Peyer's patch (tissue), 4 donors: ENCODE measurements around the gene MYOZ2.

ENCODE experiments used
- POLR2A ChIP-seq, 2 donors: fragments of 450-650 bp; IDR thresholded peaks; one replicate each; pipeline ENCODE4 v1.5.1; 2017; ENCODE audit warnings: antibody characterized with exemption in 2 of 2, mild to moderate bottlenecking in 2 of 2, moderate library complexity in 2 of 2
- TF ChIP-seq, protein P1 (sequence below), 6 experiments: fragments of 450-650 bp in 4 of 6; fragments of 200-600 bp in 2 of 6; sonication (generic) in 1 of 6; IDR thresholded peaks; one replicate each; pipeline ENCODE4 v1.5.1; 2017 to 2019; ENCODE audit warnings: antibody characterized with exemption in 6 of 6, mild to moderate bottlenecking in 3 of 6, moderate library complexity in 1 of 6

DNA sequence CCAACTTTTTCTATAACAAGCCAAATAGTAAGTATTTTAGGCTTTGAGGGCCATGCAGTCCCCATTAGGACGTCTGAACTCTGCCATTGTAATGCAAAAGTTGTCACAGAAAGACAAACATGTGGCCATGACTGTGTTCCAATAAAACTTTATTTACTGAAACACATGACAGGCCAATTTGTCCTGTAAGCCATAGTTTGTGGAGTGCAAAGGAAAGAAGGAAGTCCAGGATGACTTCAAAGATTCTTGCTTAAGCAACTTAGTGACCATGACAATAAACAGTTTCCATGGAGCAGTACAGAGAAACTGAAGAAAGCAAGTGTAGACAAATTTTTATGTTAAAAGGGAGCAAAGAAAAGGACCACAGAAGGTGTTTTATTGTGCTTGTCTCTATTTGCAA, 35.0 kb upstream of the MYOZ2 start:
- TF ChIP-seq, protein P1, sequence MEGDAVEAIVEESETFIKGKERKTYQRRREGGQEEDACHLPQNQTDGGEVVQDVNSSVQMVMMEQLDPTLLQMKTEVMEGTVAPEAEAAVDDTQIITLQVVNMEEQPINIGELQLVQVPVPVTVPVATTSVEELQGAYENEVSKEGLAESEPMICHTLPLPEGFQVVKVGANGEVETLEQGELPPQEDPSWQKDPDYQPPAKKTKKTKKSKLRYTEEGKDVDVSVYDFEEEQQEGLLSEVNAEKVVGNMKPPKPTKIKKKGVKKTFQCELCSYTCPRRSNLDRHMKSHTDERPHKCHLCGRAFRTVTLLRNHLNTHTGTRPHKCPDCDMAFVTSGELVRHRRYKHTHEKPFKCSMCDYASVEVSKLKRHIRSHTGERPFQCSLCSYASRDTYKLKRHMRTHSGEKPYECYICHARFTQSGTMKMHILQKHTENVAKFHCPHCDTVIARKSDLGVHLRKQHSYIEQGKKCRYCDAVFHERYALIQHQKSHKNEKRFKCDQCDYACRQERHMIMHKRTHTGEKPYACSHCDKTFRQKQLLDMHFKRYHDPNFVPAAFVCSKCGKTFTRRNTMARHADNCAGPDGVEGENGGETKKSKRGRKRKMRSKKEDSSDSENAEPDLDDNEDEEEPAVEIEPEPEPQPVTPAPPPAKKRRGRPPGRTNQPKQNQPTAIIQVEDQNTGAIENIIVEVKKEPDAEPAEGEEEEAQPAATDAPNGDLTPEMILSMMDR (IDR thresholded peaks at IDR 0.05): no peak
- no peak for TF ChIP-seq POLR2A (IDR thresholded peaks at IDR 0.05)
